ENCODE results near the gene SCRN3.

SCRN3 gene

GRCh38 chr2:174442546-174443510 lies 47.3 kb downstream of the SCRN3 start:
- Mint-ChIP-seq H3K9me3 (no peaks in the 10 kb centered on the region), H3K27ac (no peak overlapping the region), H3K27me3 (no peaks in the 10 kb centered on the region), H3K4me3 (no peak overlapping the region), H3K36me3 (peaks cover 11% of the 10 kb centered on the region), H3K4me1 (no peaks in the 10 kb centered on the region)
- no peak for ATAC-seq

- ATAC-seq = no peak
- H3K36me3 Mint-ChIP-seq = peaks cover 21% of the 10 kb centered on the region
- H3K4me1 Mint-ChIP-seq = peaks cover 8% of the 10 kb centered on the region
- no peaks in the 10 kb centered on the region for H3K27me3 Mint-ChIP-seq
- no peaks in the 10 kb centered on the region for H3K9me3 Mint-ChIP-seq
- H3K27ac Mint-ChIP-seq = no peak overlapping the region
- H3K4me3 Mint-ChIP-seq = no peak overlapping the region
These were observed 49.2 kb downstream of the SCRN3 start for GRCh38 chr2:174444761-174445160.

- peaks cover 13% of the 10 kb centered on the region for H3K4me1 Mint-ChIP-seq
- H3K36me3 Mint-ChIP-seq = peaks cover 21% of the 10 kb centered on the region
- H3K27ac Mint-ChIP-seq = no peak overlapping the region
- no peaks in the 10 kb centered on the region for H3K9me3 Mint-ChIP-seq
- no peaks in the 10 kb centered on the region for H3K27me3 Mint-ChIP-seq
- no peak for ATAC-seq
- no peak overlapping the region for H3K4me3 Mint-ChIP-seq
These were observed 49.7 kb downstream of the SCRN3 start for GRCh38 chr2:174445248-174445647.

DNA sequence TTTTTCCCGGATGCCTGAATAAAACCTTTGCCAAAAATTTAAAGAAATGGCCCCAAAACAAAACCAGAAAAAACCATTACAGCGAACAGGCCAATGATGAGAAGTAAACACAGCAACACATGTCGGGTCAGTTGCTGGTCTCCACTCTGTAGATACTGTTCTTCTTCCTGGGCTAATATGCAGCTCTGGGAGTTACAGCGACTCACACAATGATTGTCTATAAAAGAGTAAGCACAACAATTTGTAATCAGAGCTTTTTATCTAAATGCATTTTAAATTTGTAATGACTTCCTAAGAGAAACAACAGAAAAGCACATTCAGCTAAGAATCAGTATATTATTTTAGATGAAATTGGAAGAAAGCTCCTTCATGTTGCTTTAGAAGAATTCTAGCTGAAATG lies 51.0 kb downstream of the SCRN3 start:
- Mint-ChIP-seq H3K36me3 (peaks cover 16% of the 10 kb centered on the region), H3K4me1 (peaks cover 15% of the 10 kb centered on the region), H3K27me3 (no peaks in the 10 kb centered on the region), H3K4me3 (no peak overlapping the region), H3K27ac (no peak overlapping the region), H3K9me3 (no peaks in the 10 kb centered on the region)
- ATAC-seq = no peak

DNA sequence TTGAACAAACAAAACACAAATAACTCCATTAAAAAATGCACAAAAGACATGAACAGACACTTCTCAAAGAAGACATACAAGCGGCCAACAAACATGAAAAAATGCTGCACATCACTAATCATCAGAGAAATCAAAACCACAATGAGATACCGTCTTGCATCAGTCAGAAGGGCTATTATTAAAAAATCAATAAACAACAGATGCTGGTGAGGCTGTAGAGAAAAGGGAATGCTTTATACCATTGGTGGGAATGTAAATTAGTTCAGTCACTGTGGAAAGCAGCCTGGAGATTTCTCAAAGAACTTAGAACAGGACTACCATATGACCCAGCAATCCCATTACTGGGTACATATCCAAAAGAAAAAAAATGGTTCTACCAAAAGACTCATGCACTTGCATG lies 53.5 kb downstream of the SCRN3 start:
- peaks cover 16% of the 10 kb centered on the region for H3K36me3 Mint-ChIP-seq
- no peaks in the 10 kb centered on the region for H3K9me3 Mint-ChIP-seq
- H3K27me3 Mint-ChIP-seq = no peaks in the 10 kb centered on the region
- peaks cover 15% of the 10 kb centered on the region for H3K4me1 Mint-ChIP-seq
- no peak overlapping the region for H3K4me3 Mint-ChIP-seq
- peak overlapping the region; percentile 75 for H3K27ac Mint-ChIP-seq
- ATAC-seq = no peak

DNA sequence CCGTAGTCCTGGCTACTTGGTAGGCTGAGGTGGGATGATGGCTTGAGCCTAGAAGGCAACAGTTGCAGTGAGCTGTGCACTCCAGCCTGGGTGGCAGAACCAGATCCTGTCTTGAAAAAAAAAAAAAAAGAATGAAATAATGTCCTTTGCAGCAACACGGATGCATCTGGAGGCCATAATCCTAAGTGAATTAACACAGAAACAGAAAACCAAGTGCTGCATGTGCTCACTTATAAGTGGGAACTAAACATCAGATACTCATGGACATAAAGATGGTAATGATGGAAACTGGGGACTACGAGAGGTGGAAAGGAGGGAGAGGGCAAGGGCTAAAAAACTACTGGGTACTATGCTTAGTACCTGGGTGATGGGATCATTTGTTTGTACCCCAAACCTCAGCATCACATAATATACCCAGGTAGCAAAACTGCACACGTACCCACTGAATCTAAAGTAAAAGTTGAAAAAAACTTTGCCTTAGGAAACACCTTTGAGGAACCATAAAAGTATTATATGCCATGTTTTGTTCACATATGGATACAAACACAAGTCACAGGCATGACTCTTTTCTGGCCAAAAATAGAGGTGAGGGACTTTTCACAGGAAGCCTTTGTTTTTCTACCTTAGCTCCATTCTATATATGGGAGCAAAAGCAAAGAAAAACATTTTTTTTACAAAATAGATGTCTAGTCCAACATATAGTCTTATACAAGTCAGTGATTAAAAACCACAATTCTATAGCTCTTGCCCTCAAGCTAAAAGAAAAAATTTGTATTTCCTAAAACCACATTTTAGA lies 54.7 kb downstream of the SCRN3 start:
- H3K4me3 Mint-ChIP-seq = peak overlapping the region; percentile 18
- H3K27ac Mint-ChIP-seq = peak overlapping the region; percentile 75
- peaks cover 15% of the 10 kb centered on the region for H3K4me1 Mint-ChIP-seq
- no peaks in the 10 kb centered on the region for H3K27me3 Mint-ChIP-seq
- H3K9me3 Mint-ChIP-seq = no peaks in the 10 kb centered on the region
- H3K36me3 Mint-ChIP-seq = peaks cover 11% of the 10 kb centered on the region
- no peak for ATAC-seq

DNA sequence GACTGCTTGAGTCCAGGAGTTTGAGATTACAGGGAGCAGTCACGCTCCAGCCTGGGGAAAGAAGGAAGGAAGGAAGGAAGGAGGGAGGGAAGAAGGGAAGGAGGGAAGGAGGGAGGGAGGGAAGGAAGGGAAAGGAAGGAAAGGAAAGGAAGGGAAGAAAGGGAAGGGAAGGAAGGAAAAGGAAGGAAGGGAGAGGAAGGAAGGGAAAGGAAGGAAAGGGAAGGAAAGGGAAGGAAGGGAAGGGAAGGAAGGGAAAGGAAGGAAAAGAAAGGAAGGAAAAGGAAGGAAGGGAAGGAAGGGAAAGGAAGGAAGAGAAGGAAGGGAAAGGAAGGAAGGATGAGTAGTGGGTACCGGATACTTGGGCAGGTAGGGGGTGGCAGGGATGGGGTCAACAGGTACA lies 59.0 kb downstream of the SCRN3 start:
- peaks cover 5% of the 10 kb centered on the region for H3K36me3 Mint-ChIP-seq
- H3K4me1 Mint-ChIP-seq = peaks cover 8% of the 10 kb centered on the region
- H3K4me3 Mint-ChIP-seq = no peak overlapping the region
- H3K27ac Mint-ChIP-seq = no peak overlapping the region
- no peaks in the 10 kb centered on the region for H3K27me3 Mint-ChIP-seq
- ATAC-seq = no peak
- H3K9me3 Mint-ChIP-seq = no peaks in the 10 kb centered on the region

DNA sequence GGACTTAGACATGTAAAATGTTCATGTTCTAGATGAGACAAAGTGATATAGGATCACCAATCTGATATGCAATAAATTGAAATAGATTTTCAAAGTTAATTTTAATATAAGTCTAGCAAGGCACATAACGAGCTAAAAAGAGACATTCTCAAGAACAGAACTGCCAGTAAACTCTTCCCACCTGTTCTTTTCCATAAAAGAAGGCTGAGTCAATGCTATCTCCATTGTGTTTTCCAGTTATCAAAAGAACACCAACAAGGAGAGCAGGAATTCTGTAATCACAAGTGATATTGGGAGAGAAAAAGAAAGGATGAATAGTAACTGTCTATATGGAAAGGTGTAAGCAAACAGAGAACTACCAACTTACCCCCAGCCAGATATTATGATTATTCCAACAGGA lies 65.7 kb downstream of the SCRN3 start:
- H3K4me3 Mint-ChIP-seq = no peak overlapping the region
- no peaks in the 10 kb centered on the region for H3K36me3 Mint-ChIP-seq
- H3K27me3 Mint-ChIP-seq = no peaks in the 10 kb centered on the region
- ATAC-seq = no peak
- H3K9me3 Mint-ChIP-seq = no peaks in the 10 kb centered on the region
- no peak overlapping the region for H3K27ac Mint-ChIP-seq
- H3K4me1 Mint-ChIP-seq = no peaks in the 10 kb centered on the region

DNA sequence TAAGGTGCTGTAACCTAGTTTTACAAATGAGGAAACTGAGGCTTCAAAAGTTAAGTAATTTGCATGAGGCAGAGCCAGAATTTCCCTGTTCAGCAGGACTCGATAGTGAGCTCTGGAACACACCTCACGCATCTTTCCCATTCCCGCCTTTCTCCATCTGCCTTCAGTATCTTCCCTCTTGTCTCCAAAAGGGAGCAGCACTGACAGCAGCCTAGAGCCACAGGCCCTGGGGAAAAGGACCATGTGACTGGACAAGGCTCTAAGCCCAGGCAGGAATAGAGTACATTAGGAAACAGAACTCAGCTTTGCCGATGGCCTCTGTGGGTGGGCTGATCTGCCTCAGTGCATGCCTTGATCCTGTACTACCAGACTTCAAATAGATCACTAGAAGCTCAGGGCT lies 69.8 kb downstream of the SCRN3 start:
- no peak for ATAC-seq
- no peaks in the 10 kb centered on the region for H3K36me3 Mint-ChIP-seq
- no peak overlapping the region for H3K4me3 Mint-ChIP-seq
- H3K27ac Mint-ChIP-seq = no peak overlapping the region
- no peaks in the 10 kb centered on the region for H3K4me1 Mint-ChIP-seq
- H3K9me3 Mint-ChIP-seq = no peaks in the 10 kb centered on the region
- H3K27me3 Mint-ChIP-seq = no peaks in the 10 kb centered on the region

GRCh38 chr2:174473796-174474195 lies 78.3 kb downstream of the SCRN3 start:
- Mint-ChIP-seq H3K9me3 (no peaks in the 10 kb centered on the region), H3K27ac (no peak overlapping the region), H3K4me3 (no peak overlapping the region), H3K36me3 (no peaks in the 10 kb centered on the region), H3K27me3 (no peaks in the 10 kb centered on the region), H3K4me1 (peaks cover 7% of the 10 kb centered on the region)
- no peak for ATAC-seq

DNA sequence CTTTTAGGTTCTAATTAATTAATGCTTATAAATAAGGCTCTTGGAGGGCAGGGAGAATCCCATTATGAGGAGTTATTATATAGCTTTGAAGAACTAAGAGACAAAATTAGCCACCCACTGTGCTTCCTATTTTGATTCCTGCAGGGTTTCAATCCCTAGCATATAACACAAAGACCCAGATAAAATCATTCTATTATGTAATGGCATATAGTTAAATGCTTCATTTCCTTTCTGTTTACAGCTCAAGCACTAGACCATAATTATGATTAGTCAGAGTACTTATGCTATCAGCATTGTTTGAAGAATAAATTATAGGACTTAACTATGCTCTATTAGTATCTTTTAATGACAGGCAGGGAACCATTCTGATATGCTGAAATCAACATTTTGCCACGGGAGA lies 82.2 kb downstream of the SCRN3 start:
- no peak overlapping the region for H3K4me3 Mint-ChIP-seq
- H3K9me3 Mint-ChIP-seq = no peaks in the 10 kb centered on the region
- no peak overlapping the region for H3K27ac Mint-ChIP-seq
- no peak for ATAC-seq
- H3K36me3 Mint-ChIP-seq = peaks cover 6% of the 10 kb centered on the region
- H3K27me3 Mint-ChIP-seq = no peaks in the 10 kb centered on the region
- H3K4me1 Mint-ChIP-seq = peaks cover 7% of the 10 kb centered on the region
